Stimulated activated naive B cell treated with anti-CD40 and anti-IgM and Interleukin-4, amounts not matched to agents 10 μg/mL and 1 μg/mL and 100 μg/mL, for 72 hours (primary cell): ENCODE data around the gene KCTD15.

ENCODE experiments used
- ATAC-seq, 2 donors: fragments of 150-1000 bp; cut with Tn5 transposase; replicated peaks; 2 replicates each; pipeline ENCODE4 v1.10.0; 2021; ENCODE audit warnings: moderate library complexity in 1 of 2
- DNase-seq: peaks from one replicate; pipeline ENCODE4 v3.0.0; 2021
- H3K27ac Mint-ChIP-seq: one replicate; pipeline ENCODE4 v1.8.0; 2022; ENCODE audit warnings: mild to moderate bottlenecking, mixed read lengths
- H3K27me3 Mint-ChIP-seq, 2 donors: one replicate each; pipeline ENCODE4 v1.8.0; 2022; ENCODE audit warnings: mixed read lengths in 2 of 2
- H3K36me3 Mint-ChIP-seq, 2 donors: one replicate each; pipeline ENCODE4 v1.8.0; 2022; ENCODE audit warnings: mixed read lengths in 2 of 2, mild to moderate bottlenecking in 1 of 2
- H3K4me1 Mint-ChIP-seq, 2 donors: one replicate each; pipeline ENCODE4 v1.8.0; 2022; ENCODE audit warnings: mixed read lengths in 2 of 2, mild to moderate bottlenecking in 1 of 2
- H3K4me3 Mint-ChIP-seq, 2 donors: one replicate each; pipeline ENCODE4 v1.8.0; 2022; ENCODE audit warnings: mild to moderate bottlenecking in 2 of 2, mixed read lengths in 2 of 2, moderate library complexity in 1 of 2
- H3K9me3 Mint-ChIP-seq, 2 donors: one replicate each; pipeline ENCODE4 v1.8.0; 2022; ENCODE audit warnings: mixed read lengths in 2 of 2, mild to moderate bottlenecking in 1 of 2

The KCTD15 gene

DNA sequence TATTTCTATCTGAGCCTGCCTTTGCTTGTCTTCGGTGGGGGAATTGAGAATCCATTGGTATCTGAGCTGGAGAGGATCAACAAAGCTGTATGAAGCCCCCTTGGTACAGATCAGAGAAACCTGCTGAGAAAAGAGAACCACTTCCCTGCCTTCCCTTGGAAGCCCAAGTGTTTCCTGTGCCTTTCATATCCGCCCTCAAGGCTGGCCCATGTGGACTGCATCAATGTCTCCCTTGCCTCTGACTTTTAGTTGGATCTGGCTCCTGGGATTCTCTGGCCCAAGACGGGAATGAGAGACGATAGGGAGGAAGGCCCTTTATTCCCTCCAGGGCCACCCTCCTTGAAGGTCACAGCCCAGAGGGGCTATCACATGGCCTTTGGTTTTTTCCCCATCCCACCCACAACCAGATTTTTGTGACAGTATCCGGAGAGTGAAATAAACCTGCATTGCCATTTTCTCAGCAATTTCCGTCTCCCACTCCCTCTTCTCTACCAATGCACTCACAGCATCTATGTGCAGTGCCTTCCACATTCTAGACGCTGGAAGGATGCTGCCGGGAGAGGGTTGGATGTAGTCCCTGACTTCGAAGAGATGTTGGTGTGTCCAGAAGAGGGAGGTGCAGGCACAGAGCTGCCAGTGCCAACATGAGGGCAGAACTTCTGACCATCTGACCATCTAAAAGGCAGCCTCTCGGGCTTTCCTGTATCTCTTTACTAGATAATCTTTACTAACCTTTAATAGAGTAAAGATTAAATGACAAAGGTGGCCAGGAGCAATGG, 63.8 kb downstream of the KCTD15 start:
- H3K27me3 Mint-ChIP-seq, result peaks cover 0 to 5% of the 10 kb centered on the region in 2 donors
- ATAC-seq, result no peak
- H3K27ac Mint-ChIP-seq, result no peak overlapping the region
- H3K36me3 Mint-ChIP-seq, result no peaks in the 10 kb centered on the region
- H3K9me3 Mint-ChIP-seq, result peaks cover 0 to 2% of the 10 kb centered on the region in 2 donors
- DNase-seq, result no peak
- no peaks in the 10 kb centered on the region for H3K4me1 Mint-ChIP-seq
- H3K4me3 Mint-ChIP-seq, result no peak overlapping the region

DNA sequence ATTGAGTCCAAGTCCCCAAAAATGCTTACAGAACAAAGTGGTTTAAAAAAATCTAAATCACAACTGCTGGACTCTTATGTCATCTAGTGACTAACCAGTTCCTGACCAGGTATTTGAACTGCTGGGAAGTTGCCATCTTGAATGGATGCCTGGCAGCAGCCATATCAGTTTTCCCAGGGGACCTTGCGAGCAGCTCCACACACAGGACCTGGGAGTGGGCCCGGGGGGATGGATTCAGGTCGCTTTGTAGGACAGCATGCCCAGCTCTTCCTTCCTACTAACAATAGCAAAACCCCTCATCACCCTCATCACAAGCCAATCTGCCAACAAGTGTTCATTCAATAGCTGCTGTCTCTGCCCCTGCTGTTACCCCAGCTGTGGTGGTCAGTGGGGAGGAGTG, 65.3 kb downstream of the KCTD15 start:
- Mint-ChIP-seq H3K4me1 (no peaks in the 10 kb centered on the region), H3K27me3 (peaks cover 3 to 12% of the 10 kb centered on the region in 2 donors), H3K9me3 (peaks cover 0 to 2% of the 10 kb centered on the region in 2 donors), H3K27ac (no peak overlapping the region), H3K36me3 (no peaks in the 10 kb centered on the region), H3K4me3 (no peak overlapping the region)
- ATAC-seq (no peak), DNase-seq (no peak)

DNA sequence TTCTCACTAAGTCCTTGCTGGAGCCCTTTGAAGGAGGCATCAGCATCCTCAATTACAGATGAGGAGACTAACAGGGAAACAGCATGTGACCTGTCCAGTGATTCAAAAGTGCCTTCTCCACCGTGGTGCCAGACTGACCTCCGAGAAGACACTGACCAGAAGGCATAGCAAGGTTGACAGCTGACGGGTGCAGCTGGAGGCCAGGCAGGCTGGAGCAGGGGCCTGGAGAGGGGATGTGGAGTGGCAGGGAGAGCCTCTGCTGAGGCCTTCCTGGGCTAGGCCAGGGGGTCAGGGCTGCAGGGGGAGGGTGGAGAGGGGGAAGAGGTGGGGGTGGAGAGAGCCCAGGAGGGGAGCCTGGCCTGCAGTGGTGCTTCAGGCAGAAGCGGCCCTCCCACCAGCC, 66.3 kb downstream of the KCTD15 start:
- no peak overlapping the region for H3K27ac Mint-ChIP-seq
- no peak for ATAC-seq

DNA sequence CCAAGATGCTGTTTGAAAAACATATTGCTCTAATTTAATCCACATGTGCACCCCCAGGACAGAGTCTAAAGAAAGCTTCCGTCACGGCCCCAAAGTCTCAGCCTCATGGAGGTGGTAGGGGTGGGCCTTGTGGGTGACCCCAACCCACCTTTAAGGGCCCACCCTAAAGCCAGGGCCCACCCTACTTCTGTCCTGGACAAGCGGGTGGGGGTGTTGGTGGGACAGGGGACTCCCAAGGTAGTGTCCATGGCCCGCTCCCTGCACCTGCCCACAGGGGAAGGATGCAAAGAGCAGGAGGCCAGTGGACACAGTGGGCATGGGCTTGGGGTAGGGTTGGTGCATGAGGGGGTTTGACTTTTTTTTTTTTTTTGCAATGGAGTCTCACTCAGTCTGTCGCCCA, 66.8 kb downstream of the KCTD15 start:
- DNase-seq, result no peak
- Mint-ChIP-seq H3K27me3 (peaks cover 3 to 17% of the 10 kb centered on the region in 2 donors), H3K4me1 (no peaks in the 10 kb centered on the region), H3K9me3 (peaks cover 0 to 2% of the 10 kb centered on the region in 2 donors), H3K36me3 (no peaks in the 10 kb centered on the region), H3K4me3 (no peak overlapping the region), H3K27ac (no peak overlapping the region)
- ATAC-seq, result no peak

More for the DNA sequence above, 66.3 kb downstream of the KCTD15 start:
- H3K4me1 Mint-ChIP-seq, result no peaks in the 10 kb centered on the region
- H3K4me3 Mint-ChIP-seq, result no peak overlapping the region
- peaks cover 0 to 2% of the 10 kb centered on the region in 2 donors for H3K9me3 Mint-ChIP-seq
- H3K27me3 Mint-ChIP-seq, result peaks cover 3 to 14% of the 10 kb centered on the region in 2 donors
- H3K36me3 Mint-ChIP-seq, result no peaks in the 10 kb centered on the region
- DNase-seq, result no peak

DNA sequence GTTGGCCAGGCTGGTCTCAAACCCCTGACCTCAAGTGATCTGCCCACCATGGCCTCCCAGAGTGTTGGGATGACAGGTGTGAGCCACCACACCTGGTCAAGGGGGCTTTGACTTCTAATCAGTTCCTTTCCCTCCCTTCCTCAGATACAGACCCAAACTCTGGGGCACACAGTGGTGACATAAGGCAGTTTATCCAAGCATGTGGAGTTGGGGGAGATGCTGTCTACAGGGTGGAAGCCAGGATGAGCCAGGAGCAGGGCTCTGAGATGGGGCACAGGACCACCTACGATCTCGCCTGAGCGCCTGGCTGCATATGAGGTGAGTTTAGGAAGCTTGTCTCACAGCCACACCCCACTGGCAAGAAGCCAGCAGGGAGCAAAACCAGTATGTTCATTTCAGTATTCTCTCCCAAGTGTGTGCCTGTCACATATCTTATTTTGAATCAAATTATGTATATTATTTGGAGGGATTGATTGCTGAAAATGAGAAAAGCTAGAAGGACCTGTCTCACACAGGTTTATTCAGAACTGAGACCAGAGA, 67.7 kb downstream of the KCTD15 start:
- Mint-ChIP-seq H3K9me3 (peaks cover 0 to 2% of the 10 kb centered on the region in 2 donors), H3K4me3 (no peak overlapping the region), H3K27me3 (peaks cover 3 to 26% of the 10 kb centered on the region in 2 donors), H3K36me3 (no peaks in the 10 kb centered on the region), H3K27ac (no peak overlapping the region), H3K4me1 (no peaks in the 10 kb centered on the region)
- DNase-seq (no peak), ATAC-seq (no peak)

DNA sequence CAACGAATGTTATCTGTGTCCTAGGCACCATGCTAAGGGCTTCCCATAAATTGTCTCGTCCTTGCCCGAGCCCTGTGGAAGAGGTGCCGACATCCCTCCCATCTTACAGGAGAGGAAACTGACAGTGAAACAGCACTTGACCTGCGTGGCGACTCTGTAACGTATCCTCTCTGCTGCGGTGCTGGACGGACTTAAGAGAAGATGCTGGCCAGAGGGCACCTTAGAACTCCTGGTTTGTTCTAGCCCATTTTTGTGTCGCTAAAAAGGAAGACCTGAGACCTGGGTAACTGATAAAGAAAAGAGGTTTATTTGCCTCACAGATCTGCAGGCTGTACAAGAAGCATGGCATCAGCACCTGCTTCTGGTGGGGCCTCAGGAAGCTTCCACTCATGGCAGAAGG, 68.6 kb downstream of the KCTD15 start:
- H3K36me3 Mint-ChIP-seq, result no peaks in the 10 kb centered on the region
- no peak overlapping the region for H3K4me3 Mint-ChIP-seq
- no peaks in the 10 kb centered on the region for H3K9me3 Mint-ChIP-seq
- no peaks in the 10 kb centered on the region for H3K4me1 Mint-ChIP-seq
- H3K27me3 Mint-ChIP-seq, result peaks cover 3 to 21% of the 10 kb centered on the region in 2 donors
- no peak overlapping the region for H3K27ac Mint-ChIP-seq
- ATAC-seq (no peak), DNase-seq (no peak)
